Activated CD8-positive, alpha-beta T cell treated with anti-CD3 and anti-CD28 coated beads for 36 hours (primary cell): ENCODE data around the gene RPN2. TPM values are rescaled to one million over a fixed set of nuclear protein-coding genes. Genes with fewer than 3 reads are reported as not detected.

Source experiments
- ATAC-seq: fragments of 200-7000 bp; cut with Tn5 transposase; one replicate; pipeline ENCODE4 v1.10.0; 2021; ENCODE audit warnings: mild to moderate bottlenecking, moderate library complexity
- CTCF ChIA-PET: fragments of 350-600 bp; sonication (Branson Sonifier 250); formaldehyde crosslinking; loops from one replicate; lab custom pipeline; 2021; ENCODE audit warnings: antibody characterized with exemption; lab: Charles Lee
- POLR2A ChIA-PET: fragments of 350-600 bp; sonication (Branson Sonifier 250); formaldehyde crosslinking; loops from one replicate; lab custom pipeline; 2021; ENCODE audit warnings: antibody characterized with exemption; lab: Charles Lee
- DNase-seq: peaks from one replicate; pipeline ENCODE4 v3.0.0-alpha.2; 2020
- H3K27ac Mint-ChIP-seq: one replicate; pipeline ENCODE4 v1.8.0; 2021; ENCODE audit warnings: mild to moderate bottlenecking, mixed read lengths
- H3K27me3 Mint-ChIP-seq: one replicate; pipeline ENCODE4 v1.8.0; 2021; ENCODE audit warnings: mixed read lengths
- H3K36me3 Mint-ChIP-seq: one replicate; pipeline ENCODE4 v1.8.0; 2021; ENCODE audit warnings: low read depth, mixed read lengths
- H3K4me1 Mint-ChIP-seq: one replicate; pipeline ENCODE4 v1.8.0; 2021; ENCODE audit warnings: low read depth, mixed read lengths
- H3K4me3 Mint-ChIP-seq: one replicate; pipeline ENCODE4 v1.8.0; 2021; ENCODE audit warnings: mild to moderate bottlenecking, moderate library complexity, mixed read lengths
- H3K9me3 Mint-ChIP-seq: one replicate; pipeline ENCODE4 v1.8.0; 2021; ENCODE audit warnings: mixed read lengths
- CTCF ChIP-seq: fragments of 200-600 bp; IDR thresholded peaks from one replicate; pipeline ENCODE4 v1.8.0; 2022; ENCODE audit warnings: antibody characterized with exemption, mild to moderate bottlenecking
- intact Hi-C: fragments of 100-400 bp; cut with micrococcal nuclease; formaldehyde crosslinking; loops from one replicate; pipeline ENCODE4 v1.10.0; 2022
- total RNA-seq, 2 experiments: library from RNA; stranded (reverse); gene quantifications; one replicate each; pipeline ENCODE4 v1.2.3, GENCODE V29; 2021

The RPN2 gene
- total RNA-seq, 2 experiments from 2014 or later, result 103 to 107 TPM

- Mint-ChIP-seq H3K27me3 (no peaks in the 10 kb centered on the region), H3K27ac (no peak overlapping the region), H3K4me3 (no peak overlapping the region), H3K36me3 (peaks cover 58% of the 10 kb centered on the region), H3K4me1 (no peaks in the 10 kb centered on the region), H3K9me3 (no peaks in the 10 kb centered on the region)
- ATAC-seq (no peak), DNase-seq (no peak)
- intact Hi-C loops, result no loop called here
- ChIA-PET CTCF (interaction anchor here (1.0 to 1.4 kb wide), 2 partner anchors 37 to 306 kb away, joined by 3 read pairs; no protein-coding TSS in a partner anchor), POLR2A (no interaction called here)
- no peak for TF ChIP-seq CTCF
Observed at GRCh38 chr20:37231947-37232630, 53.0 kb downstream of the RPN2 start.

DNA sequence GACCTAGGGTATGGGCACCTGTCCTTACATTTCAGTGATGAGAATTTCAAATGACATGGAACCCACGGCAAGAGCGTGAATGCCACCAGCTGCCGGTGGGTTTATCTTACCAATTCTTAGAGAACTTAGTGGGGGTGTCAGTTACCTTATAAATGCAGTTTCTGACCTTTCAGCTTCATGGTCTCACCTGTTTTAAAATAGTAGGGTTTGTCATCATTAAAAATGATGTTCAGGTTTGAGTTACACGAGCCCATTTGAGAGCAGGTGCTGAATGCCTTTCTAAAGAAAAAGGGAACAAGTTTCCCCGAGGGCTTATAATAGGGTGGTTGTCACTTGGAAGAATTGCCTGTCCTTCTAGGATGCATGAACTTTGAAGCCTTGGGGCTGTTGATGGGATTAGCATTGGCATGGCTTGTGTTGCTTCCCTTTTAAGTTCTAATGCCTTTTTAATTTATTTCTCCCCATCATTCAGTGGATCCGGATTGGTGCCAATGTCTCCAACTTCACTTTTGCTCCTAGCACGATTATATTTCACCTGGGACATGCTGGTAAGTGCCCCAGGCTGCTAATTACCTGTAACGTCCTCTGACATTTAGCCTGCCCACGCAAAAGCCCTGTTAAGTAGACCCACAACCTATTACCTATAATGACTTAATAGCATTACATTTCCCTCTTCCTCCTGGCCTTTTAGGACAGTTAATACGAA is 54.6 kb downstream of the RPN2 start:
- no peaks in the 10 kb centered on the region for H3K4me1 Mint-ChIP-seq
- ATAC-seq (no peak), DNase-seq (no peak)
- no peak overlapping the region for H3K4me3 Mint-ChIP-seq
- peaks cover 61% of the 10 kb centered on the region for H3K36me3 Mint-ChIP-seq
- ChIA-PET POLR2A (no interaction called here), CTCF (no interaction called here)
- intact Hi-C loops, result no loop called here
- no peaks in the 10 kb centered on the region for H3K27me3 Mint-ChIP-seq
- no peak for TF ChIP-seq CTCF
- no peak overlapping the region for H3K27ac Mint-ChIP-seq
- H3K9me3 Mint-ChIP-seq, result no peaks in the 10 kb centered on the region

- no peak for DNase-seq
- Mint-ChIP-seq H3K4me1 (no peaks in the 10 kb centered on the region), H3K36me3 (peaks cover 60% of the 10 kb centered on the region), H3K27me3 (no peaks in the 10 kb centered on the region), H3K27ac (no peak overlapping the region), H3K9me3 (no peaks in the 10 kb centered on the region), H3K4me3 (no peak overlapping the region)
- POLR2A ChIA-PET, result no interaction called here
- ATAC-seq, result no peak
- no peak for TF ChIP-seq CTCF
- intact Hi-C loops, result no loop called here
- CTCF ChIA-PET, result no interaction called here
Observed at GRCh38 chr20:37234254-37234581, 55.1 kb downstream of the RPN2 start.

DNA sequence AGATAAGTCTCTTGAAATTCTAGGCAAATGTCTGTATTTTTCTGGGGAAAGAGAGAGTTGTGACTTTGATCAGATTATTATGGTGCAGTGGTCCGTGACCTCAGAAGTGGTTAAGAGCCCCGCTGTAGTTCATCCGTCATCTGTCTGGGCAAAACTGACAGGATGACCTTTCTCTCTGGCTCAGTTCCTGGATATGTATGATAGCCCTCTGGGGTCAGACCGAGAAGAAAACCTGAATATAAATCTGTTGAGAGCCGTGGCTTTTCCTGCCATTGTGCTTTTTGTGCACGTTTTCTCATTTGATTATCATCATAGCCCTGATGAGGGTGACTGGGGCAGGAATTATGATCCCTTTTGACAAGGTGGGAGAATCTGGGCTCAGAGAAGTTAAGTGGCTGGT is 55.9 kb downstream of the RPN2 start:
- DNase-seq (no peak), ATAC-seq (no peak)
- Mint-ChIP-seq H3K36me3 (peaks cover 56% of the 10 kb centered on the region), H3K4me1 (no peaks in the 10 kb centered on the region), H3K27me3 (no peaks in the 10 kb centered on the region), H3K27ac (no peak overlapping the region), H3K4me3 (no peak overlapping the region), H3K9me3 (no peaks in the 10 kb centered on the region)
- CTCF ChIA-PET, result no interaction called here
- POLR2A ChIA-PET, result no interaction called here
- intact Hi-C loops, result no loop called here
- no peak for TF ChIP-seq CTCF

- ATAC-seq, result no peak
- DNase-seq, result no peak
- intact Hi-C loops, result no loop called here
- Mint-ChIP-seq H3K36me3 (peaks cover 58% of the 10 kb centered on the region), H3K27me3 (no peaks in the 10 kb centered on the region), H3K4me3 (no peak overlapping the region), H3K4me1 (no peaks in the 10 kb centered on the region), H3K27ac (no peak overlapping the region), H3K9me3 (no peaks in the 10 kb centered on the region)
- no peak for TF ChIP-seq CTCF
- ChIA-PET POLR2A (no interaction called here), CTCF (interaction anchor here (1.5 kb wide), 2 partner anchors 33 to 40 kb away, joined by 3 to 5 read pairs; no protein-coding TSS in a partner anchor)
Observed at GRCh38 chr20:37236462-37236861, 57.3 kb downstream of the RPN2 start.
